ENCODE measurements around the gene FBXW9. TPM values are rescaled to one million over a fixed set of nuclear protein-coding genes. Genes with fewer than 3 reads are reported as not detected.
A peak's percentile ranks its signal among the peaks of the same experiment; 100 is the strongest.
"Not testable (repeated sequence)": the region's sequence is repeated elsewhere in the genome, so short reads cannot be mapped to it uniquely, and the experiment has no call there.

Gene FBXW9
- total RNA-seq, 1 donor = 2.0 TPM

- H3K9me3 ChIP-seq (ENCODE audit: low read depth, low read length) = no peaks in the 10 kb centered on the region
- H3K4me1 ChIP-seq (ENCODE audit: insufficient read depth, low read length) = peaks cover 6% of the 10 kb centered on the region
- H3K4me3 ChIP-seq (ENCODE audit: low read length) = no peak overlapping the region
- no peaks in the 10 kb centered on the region for H3K27me3 ChIP-seq (ENCODE audit: insufficient read depth, low read length)
Measured at GRCh38 chr19:12701596-12702282, 5.3 kb upstream of the FBXW9 start.

- H3K4me1 ChIP-seq (ENCODE audit: insufficient read depth, low read length) = peaks cover 21% of the 10 kb centered on the region
- H3K4me3 ChIP-seq (ENCODE audit: low read length) = no peak overlapping the region
- no peaks in the 10 kb centered on the region for H3K27me3 ChIP-seq (ENCODE audit: insufficient read depth, low read length)
Measured at GRCh38 chr19:12698138-12698537, 1.7 kb upstream of the FBXW9 start.

GRCh38 chr19:12697425-12697824 lies 994 bp upstream of the FBXW9 start:
- H3K4me1 ChIP-seq (ENCODE audit: insufficient read depth, low read length) = peaks cover 21% of the 10 kb centered on the region
- not testable (repeated sequence) for H3K27me3 ChIP-seq (ENCODE audit: insufficient read depth, low read length); H3K9me3 ChIP-seq (ENCODE audit: low read depth, low read length); H3K4me3 ChIP-seq (ENCODE audit: low read length)

More at GRCh38 chr19:12698138-12698537, 1.7 kb upstream of the FBXW9 start:
- no peaks in the 10 kb centered on the region for H3K9me3 ChIP-seq (ENCODE audit: low read depth, low read length)

GRCh38 chr19:12695997-12696365 lies 450 bp downstream of the FBXW9 start:
- peak overlapping the region; percentile 71 for H3K4me3 ChIP-seq (ENCODE audit: low read length)
- peaks cover 21% of the 10 kb centered on the region for H3K4me1 ChIP-seq (ENCODE audit: insufficient read depth, low read length)
- no peaks in the 10 kb centered on the region for H3K9me3 ChIP-seq (ENCODE audit: low read depth, low read length)
- H3K27me3 ChIP-seq (ENCODE audit: insufficient read depth, low read length) = no peaks in the 10 kb centered on the region

- H3K27me3 ChIP-seq (ENCODE audit: insufficient read depth, low read length) = no peaks in the 10 kb centered on the region
- peaks cover 21% of the 10 kb centered on the region for H3K4me1 ChIP-seq (ENCODE audit: insufficient read depth, low read length)
- H3K9me3 ChIP-seq (ENCODE audit: low read depth, low read length) = no peaks in the 10 kb centered on the region
- no peak overlapping the region for H3K4me3 ChIP-seq (ENCODE audit: low read length)
Measured at GRCh38 chr19:12695514-12695913, 917 bp downstream of the FBXW9 start.

- H3K4me3 ChIP-seq (ENCODE audit: low read length) = no peak overlapping the region
- no peaks in the 10 kb centered on the region for H3K27me3 ChIP-seq (ENCODE audit: insufficient read depth, low read length)
- peaks cover 21% of the 10 kb centered on the region for H3K4me1 ChIP-seq (ENCODE audit: insufficient read depth, low read length)
- H3K9me3 ChIP-seq (ENCODE audit: low read depth, low read length) = no peaks in the 10 kb centered on the region
Measured at GRCh38 chr19:12695096-12695495, 1.3 kb downstream of the FBXW9 start.

GRCh38 chr19:12694641-12695040 lies 1.8 kb downstream of the FBXW9 start:
- Histone ChIP-seq H3K9me3 (ENCODE audit: low read depth, low read length) (no peaks in the 10 kb centered on the region), H3K4me3 (ENCODE audit: low read length) (no peak overlapping the region), H3K4me1 (ENCODE audit: insufficient read depth, low read length) (peaks cover 21% of the 10 kb centered on the region), H3K27me3 (ENCODE audit: insufficient read depth, low read length) (no peaks in the 10 kb centered on the region)

GRCh38 chr19:12692960-12693359 lies 3.5 kb downstream of the FBXW9 start:
- Histone ChIP-seq H3K4me3 (ENCODE audit: low read length) (no peak overlapping the region), H3K9me3 (ENCODE audit: low read depth, low read length) (no peaks in the 10 kb centered on the region), H3K4me1 (ENCODE audit: insufficient read depth, low read length) (peaks cover 21% of the 10 kb centered on the region), H3K27me3 (ENCODE audit: insufficient read depth, low read length) (no peaks in the 10 kb centered on the region)

- Histone ChIP-seq H3K9me3 (ENCODE audit: low read depth, low read length) (no peaks in the 10 kb centered on the region), H3K4me3 (ENCODE audit: low read length) (no peak overlapping the region), H3K4me1 (ENCODE audit: insufficient read depth, low read length) (no peaks in the 10 kb centered on the region), H3K27me3 (ENCODE audit: insufficient read depth, low read length) (no peaks in the 10 kb centered on the region)
Measured at GRCh38 chr19:12689581-12690216, 6.7 kb downstream of the FBXW9 start.

- Histone ChIP-seq H3K27me3 (ENCODE audit: insufficient read depth, low read length) (no peaks in the 10 kb centered on the region), H3K9me3 (ENCODE audit: low read depth, low read length) (no peaks in the 10 kb centered on the region), H3K4me3 (ENCODE audit: low read length) (no peak overlapping the region), H3K4me1 (ENCODE audit: insufficient read depth, low read length) (no peaks in the 10 kb centered on the region)
Measured at GRCh38 chr19:12689012-12689411, 7.4 kb downstream of the FBXW9 start.

GRCh38 chr19:12687496-12688196 lies 8.8 kb downstream of the FBXW9 start, which contains the start of gene GNG14:
Gene GNG14, plus strand, starts transcription at chr19:12687998. Its CDS starts 51 bp downstream, at chr19:12688049.
- Histone ChIP-seq H3K4me1 (ENCODE audit: insufficient read depth, low read length) (no peaks in the 10 kb centered on the region), H3K9me3 (ENCODE audit: low read depth, low read length) (no peaks in the 10 kb centered on the region), H3K4me3 (ENCODE audit: low read length) (no peak within 1 kb of the TSS), H3K27me3 (ENCODE audit: insufficient read depth, low read length) (no peaks in the 10 kb centered on the region)

GRCh38 chr19:12685831-12686230 lies 10.6 kb downstream of the FBXW9 start:
- peaks cover 8% of the 10 kb centered on the region for H3K4me1 ChIP-seq (ENCODE audit: insufficient read depth, low read length)
- H3K9me3 ChIP-seq (ENCODE audit: low read depth, low read length) = no peaks in the 10 kb centered on the region
- no peak overlapping the region for H3K4me3 ChIP-seq (ENCODE audit: low read length)
- no peaks in the 10 kb centered on the region for H3K27me3 ChIP-seq (ENCODE audit: insufficient read depth, low read length)

GRCh38 chr19:12681074-12681987 lies 15.1 kb downstream of the FBXW9 start, which contains the start of gene DHPS:
Gene DHPS, minus strand, starts transcription at chr19:12681880. Its CDS starts 114 bp downstream, at chr19:12681766.
- Histone ChIP-seq H3K9me3 (ENCODE audit: low read depth, low read length) (no peaks in the 10 kb centered on the region), H3K4me3 (ENCODE audit: low read length) (peak within 1 kb of the TSS; percentile 89), H3K27me3 (ENCODE audit: insufficient read depth, low read length) (no peaks in the 10 kb centered on the region), H3K4me1 (ENCODE audit: insufficient read depth, low read length) (peaks cover 27% of the 10 kb centered on the region)

- Histone ChIP-seq H3K4me1 (ENCODE audit: insufficient read depth, low read length) (peaks cover 28% of the 10 kb centered on the region), H3K4me3 (ENCODE audit: low read length) (no peak overlapping the region), H3K27me3 (ENCODE audit: insufficient read depth, low read length) (no peaks in the 10 kb centered on the region), H3K9me3 (ENCODE audit: low read depth, low read length) (no peaks in the 10 kb centered on the region)
Measured at GRCh38 chr19:12680034-12680433, 16.4 kb downstream of the FBXW9 start.

All from mononuclear cell (primary cell).